Measurements from ENCODE around the gene IFNG-AS1. TPM values are rescaled to one million over a fixed set of nuclear protein-coding genes. Genes with fewer than 3 reads are reported as not detected.

The IFNG-AS1 gene
- total and polyA plus RNA-seq, 2 experiments from 2014 or later: not detected

DNA sequence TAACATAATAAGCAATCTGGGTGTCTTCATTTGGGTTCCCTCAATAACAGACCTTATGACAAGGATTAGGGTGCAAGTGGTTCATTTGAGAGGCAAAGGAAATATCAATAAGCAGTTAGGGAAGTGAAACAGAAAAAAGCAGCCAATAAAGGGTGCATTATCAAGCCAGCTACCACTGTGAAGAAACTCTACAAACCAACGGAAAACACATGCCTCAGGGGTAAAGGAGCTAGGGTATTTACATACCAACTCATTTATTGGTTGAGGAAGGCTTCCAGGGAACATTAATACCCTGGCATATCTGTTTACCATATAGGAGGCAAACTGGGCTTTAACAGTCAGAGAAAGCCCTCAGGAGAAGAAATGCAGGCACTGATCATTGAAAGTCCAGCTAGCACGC, 22.7 kb upstream of the IFNG-AS1 start:
- Histone ChIP-seq H3K36me3 (replicated peaks; ENCODE audit: insufficient read depth, low read depth) (no peaks in the 10 kb centered on the region), H3K4me1 (ENCODE audit: insufficient read depth) (no peaks in the 10 kb centered on the region), H3K27ac (no peak overlapping the region), H3K9me3 (ENCODE audit: low read depth) (no peaks in the 10 kb centered on the region), H2AFZ (no peak overlapping the region), H3K79me2 (no peaks in the 10 kb centered on the region), H3K4me3 (no peak overlapping the region), H3K4me2 (no peak overlapping the region), H3K9me2 (replicated peaks; ENCODE audit: insufficient read depth) (no peaks in the 10 kb centered on the region), H4K20me1 (ENCODE audit: insufficient read depth, poor library complexity, severe bottlenecking) (no peaks in the 10 kb centered on the region), H3K27me3 (peaks cover 7% of the 10 kb centered on the region)
- TF ChIP-seq EZH2 (IDR thresholded peaks at IDR 0.05; ENCODE audit: borderline replicate concordance): no peak
- no peak for TF ChIP-seq EZH2phosphoT487 (IDR thresholded peaks at IDR 0.05; ENCODE audit: low read depth, severe bottlenecking, unreplicated experiment)
- TF ChIP-seq, protein P1, sequence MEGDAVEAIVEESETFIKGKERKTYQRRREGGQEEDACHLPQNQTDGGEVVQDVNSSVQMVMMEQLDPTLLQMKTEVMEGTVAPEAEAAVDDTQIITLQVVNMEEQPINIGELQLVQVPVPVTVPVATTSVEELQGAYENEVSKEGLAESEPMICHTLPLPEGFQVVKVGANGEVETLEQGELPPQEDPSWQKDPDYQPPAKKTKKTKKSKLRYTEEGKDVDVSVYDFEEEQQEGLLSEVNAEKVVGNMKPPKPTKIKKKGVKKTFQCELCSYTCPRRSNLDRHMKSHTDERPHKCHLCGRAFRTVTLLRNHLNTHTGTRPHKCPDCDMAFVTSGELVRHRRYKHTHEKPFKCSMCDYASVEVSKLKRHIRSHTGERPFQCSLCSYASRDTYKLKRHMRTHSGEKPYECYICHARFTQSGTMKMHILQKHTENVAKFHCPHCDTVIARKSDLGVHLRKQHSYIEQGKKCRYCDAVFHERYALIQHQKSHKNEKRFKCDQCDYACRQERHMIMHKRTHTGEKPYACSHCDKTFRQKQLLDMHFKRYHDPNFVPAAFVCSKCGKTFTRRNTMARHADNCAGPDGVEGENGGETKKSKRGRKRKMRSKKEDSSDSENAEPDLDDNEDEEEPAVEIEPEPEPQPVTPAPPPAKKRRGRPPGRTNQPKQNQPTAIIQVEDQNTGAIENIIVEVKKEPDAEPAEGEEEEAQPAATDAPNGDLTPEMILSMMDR (IDR thresholded peaks at IDR 0.05; ENCODE audit: poor library complexity): no peak
- 53% methylated on average over 2 of the region's 2 CpGs for WGBS (ENCODE audit: low lambda C conversion rate, missing lambda C conversion rate)
- no peak for DNase-seq (ENCODE audit: low spot score)

DNA sequence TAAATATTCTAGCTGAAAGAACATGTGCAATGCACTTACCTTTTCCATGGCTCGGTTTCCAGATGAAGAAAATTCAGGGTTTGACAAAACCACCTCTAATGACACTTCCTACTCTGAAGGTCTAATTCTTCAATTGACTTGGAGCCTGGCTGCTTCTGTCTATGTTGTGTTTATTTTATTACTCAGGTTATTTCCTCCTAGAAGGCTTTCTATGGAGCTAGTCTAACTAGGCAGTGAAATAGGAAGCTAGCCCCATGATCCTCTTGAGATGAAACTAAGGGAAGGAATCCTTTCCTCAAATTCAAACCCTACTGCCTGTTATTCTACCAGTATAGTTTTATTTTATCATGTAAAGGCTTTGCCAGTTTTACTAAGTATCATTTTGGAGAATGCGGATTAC, 20.9 kb upstream of the IFNG-AS1 start:
- Histone ChIP-seq H2AFZ (no peak overlapping the region), H3K36me3 (replicated peaks; ENCODE audit: insufficient read depth, low read depth) (no peaks in the 10 kb centered on the region), H3K9me3 (ENCODE audit: low read depth) (no peaks in the 10 kb centered on the region), H3K79me2 (no peaks in the 10 kb centered on the region), H3K27me3 (peaks cover 7% of the 10 kb centered on the region), H3K4me2 (no peak overlapping the region), H3K9me2 (replicated peaks; ENCODE audit: insufficient read depth) (no peaks in the 10 kb centered on the region), H3K4me1 (ENCODE audit: insufficient read depth) (no peaks in the 10 kb centered on the region), H3K27ac (no peak overlapping the region), H3K4me3 (no peak overlapping the region), H4K20me1 (ENCODE audit: insufficient read depth, poor library complexity, severe bottlenecking) (no peaks in the 10 kb centered on the region)
- WGBS (ENCODE audit: low lambda C conversion rate, missing lambda C conversion rate): 90% methylated on average over 2 of the region's 2 CpGs
- TF ChIP-seq EZH2 (IDR thresholded peaks at IDR 0.05; ENCODE audit: borderline replicate concordance) (no peak), EZH2phosphoT487 (IDR thresholded peaks at IDR 0.05; ENCODE audit: low read depth, severe bottlenecking, unreplicated experiment) (no peak)
- TF ChIP-seq, protein P1 (IDR thresholded peaks at IDR 0.05; ENCODE audit: poor library complexity): no peak
- DNase-seq (ENCODE audit: low spot score): no peak

DNA sequence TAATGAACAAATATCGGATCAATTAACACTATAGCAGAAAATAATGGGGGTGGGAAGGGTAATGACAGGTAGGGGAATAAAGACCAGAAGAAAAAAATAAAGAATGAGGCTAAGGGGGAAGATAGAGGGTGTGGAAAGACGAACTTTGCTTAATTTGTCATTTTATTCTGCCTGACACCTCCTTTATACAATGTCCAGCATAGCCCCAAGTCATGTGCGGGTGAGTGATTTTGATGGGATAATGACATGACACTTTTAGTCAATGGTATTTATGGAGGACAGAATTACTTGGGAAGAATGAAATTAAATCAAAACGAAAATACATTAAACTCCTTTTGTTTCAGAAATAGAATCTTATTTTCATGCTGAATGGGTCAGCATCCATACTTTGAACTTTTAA, 20.5 kb upstream of the IFNG-AS1 start:
- H3K9me2 ChIP-seq (replicated peaks; ENCODE audit: insufficient read depth): no peaks in the 10 kb centered on the region
- H3K27me3 ChIP-seq: peaks cover 7% of the 10 kb centered on the region
- no peaks in the 10 kb centered on the region for H3K79me2 ChIP-seq
- H3K36me3 ChIP-seq (replicated peaks; ENCODE audit: insufficient read depth, low read depth): no peaks in the 10 kb centered on the region
- H3K27ac ChIP-seq: no peak overlapping the region
- H4K20me1 ChIP-seq (ENCODE audit: insufficient read depth, poor library complexity, severe bottlenecking): no peaks in the 10 kb centered on the region
- H3K4me1 ChIP-seq (ENCODE audit: insufficient read depth): no peaks in the 10 kb centered on the region
- DNase-seq (ENCODE audit: low spot score): no peak
- H3K4me2 ChIP-seq: no peak overlapping the region
- H2AFZ ChIP-seq: no peak overlapping the region
- WGBS (ENCODE audit: low lambda C conversion rate, missing lambda C conversion rate): 70% methylated on average over 4 of the region's 4 CpGs
- TF ChIP-seq EZH2phosphoT487 (IDR thresholded peaks at IDR 0.05; ENCODE audit: low read depth, severe bottlenecking, unreplicated experiment) (no peak), EZH2 (IDR thresholded peaks at IDR 0.05; ENCODE audit: borderline replicate concordance) (no peak)
- TF ChIP-seq, protein P1 (IDR thresholded peaks at IDR 0.05; ENCODE audit: poor library complexity): no peak
- no peak overlapping the region for H3K4me3 ChIP-seq
- H3K9me3 ChIP-seq (ENCODE audit: low read depth): no peaks in the 10 kb centered on the region

All from hepatocyte (in vitro differentiated cells).